HG03460 (cell line): ENCODE measurements around the gene FAM135A.
"Not testable (repeated sequence)": the region's sequence is repeated elsewhere in the genome, so short reads cannot be mapped to it uniquely, and the experiment has no call there.

Experiments used
- ATAC-seq: cut with Tn5 transposase; IDR thresholded peaks from one replicate; pipeline ENCODE4 v1.9.1; 2021; ENCODE audit not compliant: unreplicated experiment

The FAM135A gene

DNA sequence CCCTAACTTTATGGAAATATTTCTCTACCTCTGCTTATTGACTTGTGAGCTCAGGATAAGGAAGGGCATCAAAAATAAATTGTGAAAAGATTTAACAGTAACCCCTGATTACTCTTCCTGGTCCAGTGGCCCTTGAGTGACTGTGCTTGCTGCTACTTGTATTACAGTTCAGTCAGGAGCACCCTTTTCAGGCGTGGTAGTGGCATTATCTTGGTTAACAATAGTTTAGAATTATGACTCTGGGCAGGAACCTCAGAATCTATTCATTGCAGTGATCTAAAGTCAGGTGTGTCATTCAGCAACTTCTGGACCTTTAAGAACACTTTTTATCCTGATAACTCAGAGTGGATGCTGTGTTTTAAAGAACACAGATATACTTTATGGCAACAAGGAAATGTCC is 43.4 kb downstream of the FAM135A start:
- ATAC-seq: no peak

DNA sequence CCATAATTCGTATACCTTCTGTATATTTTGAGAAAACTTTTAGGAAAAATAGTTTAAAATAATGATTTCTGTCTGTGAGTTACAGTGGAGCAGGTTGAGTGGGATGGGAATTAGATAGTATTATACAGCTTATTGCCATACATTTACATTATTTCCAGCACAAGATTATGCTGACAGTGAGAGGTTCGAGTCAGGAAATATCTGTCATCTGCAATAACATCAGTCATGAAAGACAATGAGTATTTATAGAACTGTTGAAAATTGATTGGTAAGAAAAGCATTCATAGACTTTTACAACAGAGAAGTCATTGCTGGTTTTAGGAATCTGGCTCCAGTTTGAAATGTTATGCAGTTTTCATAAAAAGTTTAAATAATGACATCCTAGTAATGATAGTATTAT is 45.9 kb downstream of the FAM135A start:
- no peak for ATAC-seq

DNA sequence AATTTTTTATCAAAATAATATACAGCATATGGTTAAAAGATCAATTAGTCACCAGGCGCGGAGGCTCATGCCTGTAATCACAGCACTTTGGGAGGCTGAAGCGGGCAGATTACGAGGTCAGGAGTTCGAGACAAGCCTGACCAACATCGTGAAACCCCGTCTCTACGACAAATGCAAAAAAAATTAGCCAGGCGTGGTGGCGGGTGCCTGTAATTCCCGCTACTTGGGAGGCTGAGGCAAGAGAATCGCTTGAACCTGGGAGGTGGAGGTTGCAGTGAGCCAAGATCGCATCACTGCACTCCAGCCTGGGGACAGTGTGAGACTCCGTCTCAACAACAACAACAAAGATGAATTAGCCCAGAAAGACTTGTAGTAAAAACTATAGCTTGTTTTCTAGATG is 46.4 kb downstream of the FAM135A start:
- not testable (repeated sequence) for ATAC-seq

DNA sequence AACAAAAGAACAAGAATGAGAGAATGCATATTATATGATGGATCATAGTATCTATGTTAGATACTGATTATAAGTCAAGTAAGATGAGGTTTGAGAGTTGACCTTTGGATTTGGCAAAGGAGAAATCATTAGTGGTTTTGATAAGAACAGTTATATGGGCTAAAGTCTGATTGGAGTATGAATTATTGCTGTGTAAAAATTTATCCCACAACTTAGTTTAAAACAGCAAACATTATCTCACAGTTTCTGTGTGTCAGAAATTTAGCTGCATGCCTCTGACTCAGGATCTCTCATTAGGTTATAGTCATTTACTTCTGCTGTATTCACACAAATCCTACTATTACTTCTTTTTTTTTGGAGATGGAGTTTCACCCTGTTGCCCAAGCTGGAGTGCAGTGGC is 56.7 kb downstream of the FAM135A start:
- ATAC-seq: no peak

DNA sequence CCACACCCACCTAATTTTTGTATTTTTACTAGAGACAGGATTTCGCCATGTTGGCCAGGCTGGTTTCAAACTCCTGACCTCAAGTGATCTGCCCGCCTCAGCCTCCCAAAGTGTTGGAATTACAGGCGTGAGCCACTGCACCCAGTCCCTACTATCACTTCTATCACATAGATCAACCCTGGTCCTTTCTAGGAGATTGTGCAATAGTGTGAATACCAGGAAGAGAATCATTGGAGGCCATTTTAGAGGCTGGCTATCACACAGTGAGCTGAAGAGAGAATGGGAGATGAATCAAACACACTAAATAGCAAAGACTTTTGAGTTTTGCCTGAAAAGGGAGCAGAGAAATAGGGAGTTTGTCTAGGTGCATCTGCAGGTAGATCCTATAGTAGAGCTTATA is 57.2 kb downstream of the FAM135A start:
- ATAC-seq: not testable (repeated sequence)

DNA sequence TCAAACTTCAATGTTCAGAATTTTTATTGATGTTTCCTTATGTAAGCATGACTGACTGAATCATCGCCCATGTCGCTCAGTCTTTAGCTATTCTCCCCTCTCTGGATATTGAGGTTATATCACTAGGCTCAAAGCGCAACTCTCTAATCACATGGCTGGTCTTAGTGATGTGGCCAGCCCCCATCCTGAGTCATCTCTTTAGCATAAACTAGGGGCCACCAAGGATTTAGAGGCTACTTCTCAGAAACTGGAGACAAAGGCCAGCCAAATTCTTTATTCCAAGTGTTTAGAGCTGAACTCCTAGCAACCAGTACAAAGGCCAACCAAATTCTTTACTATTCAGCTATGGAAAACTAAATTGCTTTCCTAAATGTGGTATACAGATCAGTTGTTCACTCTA is 61.4 kb downstream of the FAM135A start:
- ATAC-seq: no peak

DNA sequence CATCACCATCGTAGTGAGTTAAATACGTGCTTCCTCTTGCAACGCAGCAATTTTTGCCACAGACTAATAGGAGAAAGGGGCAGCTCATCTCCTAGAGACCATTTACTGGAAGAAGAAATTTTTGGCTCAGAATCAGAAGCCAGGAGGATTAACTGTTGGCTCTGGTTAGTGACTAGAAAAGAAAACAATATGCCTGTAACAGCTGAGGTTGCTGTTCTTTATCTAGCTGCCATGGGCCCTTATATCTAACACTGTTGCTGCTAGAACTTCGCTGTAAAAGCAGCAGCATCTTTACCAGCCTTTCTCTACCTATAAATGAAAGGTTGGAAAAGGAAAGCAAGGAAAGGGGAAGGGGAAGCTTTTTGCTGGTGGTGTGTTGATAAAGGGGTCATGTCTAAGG is 65.9 kb downstream of the FAM135A start:
- ATAC-seq: no peak

DNA sequence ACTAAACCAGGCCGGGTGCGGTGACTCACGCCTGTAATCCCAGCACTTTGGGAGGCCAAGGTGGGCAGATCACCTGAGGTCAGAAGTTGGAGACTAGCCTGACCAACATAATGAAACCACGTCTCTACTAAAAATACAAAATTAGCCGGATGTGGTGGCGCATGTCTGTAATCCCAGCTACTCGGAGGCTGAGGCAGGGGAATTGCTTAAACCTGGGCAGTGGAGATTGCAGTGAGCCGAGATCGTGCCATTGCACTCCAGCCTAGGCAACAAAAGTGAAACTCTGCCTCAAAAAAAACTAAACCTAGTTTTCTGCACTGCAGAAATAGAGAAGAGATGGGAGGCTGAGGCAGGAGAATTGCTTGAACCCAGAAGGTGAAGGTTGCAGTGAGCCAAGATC is 73.3 kb downstream of the FAM135A start:
- not testable (repeated sequence) for ATAC-seq

DNA sequence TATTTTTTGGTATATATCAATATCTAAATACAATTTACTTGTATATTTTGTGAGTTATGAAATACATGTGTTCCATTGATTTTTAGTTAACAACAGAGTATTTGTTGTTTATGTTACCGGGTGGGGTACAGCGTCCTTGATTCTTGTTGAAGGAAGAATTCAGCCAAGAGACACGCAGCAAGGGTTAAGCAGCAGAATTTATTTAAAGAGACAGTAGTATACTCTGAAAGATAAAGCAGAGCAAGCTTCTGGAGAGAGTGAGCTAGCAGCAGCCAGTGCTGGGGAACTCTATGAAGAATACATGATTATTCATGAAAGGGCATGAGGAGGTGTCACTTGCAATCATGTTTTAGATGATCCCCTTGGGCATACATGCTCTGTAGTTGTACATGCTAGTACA is 76.1 kb downstream of the FAM135A start:
- no peak for ATAC-seq

DNA sequence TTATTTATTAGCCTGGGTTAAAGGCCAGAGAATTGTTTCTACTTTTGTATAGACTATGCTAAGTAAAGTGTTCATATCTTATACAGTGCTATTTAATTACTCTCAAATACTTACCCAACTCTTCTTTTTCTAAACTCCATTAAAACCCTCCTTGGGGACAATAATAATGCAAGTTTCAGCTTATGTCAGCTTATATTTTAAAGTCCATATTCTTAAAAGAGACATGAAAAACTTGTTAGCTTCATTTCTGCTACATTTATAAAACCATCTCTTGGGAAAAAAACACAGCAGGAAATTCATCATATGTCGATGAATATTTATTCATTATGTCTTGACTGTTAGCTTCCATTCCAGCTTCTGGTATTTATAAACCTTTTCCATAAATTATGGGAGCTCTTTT is 81.5 kb downstream of the FAM135A start:
- ATAC-seq: no peak

DNA sequence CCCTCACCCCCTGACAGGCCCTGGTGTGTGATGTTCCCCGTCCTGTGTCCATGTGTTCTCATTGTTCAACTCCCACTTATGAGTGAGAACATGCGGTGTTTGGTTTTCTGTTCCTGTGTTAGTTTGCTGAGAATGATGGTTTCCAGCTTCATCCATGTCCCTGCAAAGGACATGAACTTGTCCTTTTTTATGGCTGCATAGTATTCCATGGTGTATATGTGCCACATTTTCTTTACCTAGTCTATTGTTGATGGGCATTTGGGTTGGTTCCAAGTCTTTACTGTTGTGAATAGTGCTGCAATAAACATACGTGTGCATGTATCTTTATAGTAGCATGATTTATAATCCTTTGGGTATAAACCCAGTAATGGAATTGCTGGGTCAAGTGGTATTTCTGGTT is 82.5 kb downstream of the FAM135A start:
- not testable (repeated sequence) for ATAC-seq

DNA sequence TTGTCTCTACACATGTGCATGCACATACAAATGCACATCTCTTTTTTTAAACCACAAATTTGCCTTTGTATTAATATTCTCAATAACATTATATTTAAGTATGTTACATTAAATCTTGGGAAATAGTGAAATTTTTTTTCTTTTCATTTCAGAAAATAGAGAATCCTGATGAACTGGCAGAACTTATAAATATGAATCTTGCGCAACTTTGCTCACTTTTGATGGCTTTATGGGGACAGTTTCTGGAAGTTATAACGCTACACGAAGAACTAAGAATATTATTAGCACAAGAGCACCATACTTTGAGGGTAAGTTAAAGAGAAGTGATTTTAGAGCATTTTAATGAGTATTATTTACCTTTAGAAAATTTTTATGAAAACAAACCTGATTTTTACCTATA is 89.2 kb downstream of the FAM135A start:
- ATAC-seq: no peak

DNA sequence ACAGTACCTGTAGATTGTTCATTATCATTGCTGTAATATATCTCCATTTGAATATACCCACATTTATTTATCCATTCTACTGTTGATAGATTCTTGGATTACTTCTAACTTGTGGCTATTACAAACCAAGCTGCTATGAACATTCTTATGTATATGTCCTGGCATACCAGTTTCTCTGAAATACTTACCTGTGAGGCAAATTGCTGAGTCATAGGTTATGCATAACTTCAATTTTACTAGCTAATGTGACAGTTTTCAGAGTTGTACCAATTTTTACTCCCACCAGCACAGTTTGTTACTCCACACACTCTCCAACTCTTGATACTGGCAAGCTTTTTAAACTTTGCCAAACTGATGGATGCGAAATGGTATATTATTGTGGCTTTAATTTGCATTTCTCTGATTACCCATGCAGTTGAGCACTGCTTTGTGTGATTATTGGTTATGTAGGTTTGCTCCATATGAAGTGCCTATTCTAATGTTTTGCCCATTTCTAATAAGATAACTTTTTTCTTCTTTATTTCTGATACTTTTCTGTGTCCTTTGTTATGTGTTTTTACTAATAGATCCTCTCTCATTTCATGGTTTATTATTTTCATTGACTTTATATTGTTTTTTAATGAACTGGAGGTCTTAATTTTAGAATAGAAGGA is 90.6 kb downstream of the FAM135A start:
- ATAC-seq: no peak

DNA sequence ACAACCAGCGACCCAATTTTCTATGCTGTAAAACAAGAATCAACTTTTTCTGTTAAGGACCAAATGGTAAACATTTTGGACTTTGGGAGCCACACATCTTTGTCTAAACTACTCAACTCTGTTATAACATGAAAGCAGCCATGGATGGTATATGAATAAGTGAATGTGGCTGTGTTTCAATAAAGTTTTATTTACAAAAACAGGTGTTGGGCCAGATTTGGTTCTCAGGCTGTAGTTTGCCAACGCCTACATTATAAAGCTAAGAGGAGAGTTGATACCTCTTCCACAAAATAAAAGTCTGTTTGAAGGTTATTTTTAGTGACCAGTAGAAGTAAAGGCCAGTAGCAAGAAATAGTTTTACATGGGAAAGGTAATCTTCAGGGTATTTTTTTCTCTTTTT is 93.0 kb downstream of the FAM135A start:
- no peak for ATAC-seq

DNA sequence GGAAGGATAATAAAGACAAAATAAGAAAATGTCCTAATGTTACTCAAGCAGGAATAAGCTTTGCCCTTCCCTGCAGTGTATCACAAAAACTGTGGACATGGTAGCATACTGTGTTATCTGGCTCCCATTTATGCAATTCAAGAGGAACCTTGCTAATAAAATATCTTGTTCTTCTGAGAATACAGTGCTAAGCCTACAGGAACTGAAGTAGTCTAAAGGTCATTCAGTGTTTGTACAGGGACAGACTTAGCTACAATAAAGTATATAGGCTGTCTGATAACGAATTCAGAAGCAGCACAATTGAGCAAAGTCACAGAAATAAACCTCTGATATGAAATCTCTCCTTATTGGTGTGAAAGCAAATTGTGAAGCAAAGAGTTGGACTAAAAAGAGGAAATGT is 93.9 kb downstream of the FAM135A start:
- no peak for ATAC-seq

DNA sequence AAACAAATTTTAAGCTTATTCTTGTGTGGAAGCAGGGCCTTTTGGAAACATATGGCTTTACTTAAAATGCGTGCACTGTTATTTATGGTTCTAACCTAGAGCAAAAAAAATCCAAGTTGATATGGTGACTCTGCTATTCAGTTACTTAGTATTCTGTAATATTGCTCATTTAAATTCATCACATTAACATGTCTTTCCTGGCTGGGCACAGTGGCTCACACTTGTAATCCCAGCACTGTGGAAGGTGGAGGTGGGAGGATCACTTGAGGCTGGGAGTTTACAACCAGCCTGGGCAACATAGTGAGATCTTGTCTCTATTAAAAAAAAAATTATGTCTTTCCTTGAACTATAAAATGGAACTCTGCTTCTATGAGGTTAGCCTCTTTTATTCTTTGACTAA is 95.6 kb downstream of the FAM135A start:
- no peak for ATAC-seq

DNA sequence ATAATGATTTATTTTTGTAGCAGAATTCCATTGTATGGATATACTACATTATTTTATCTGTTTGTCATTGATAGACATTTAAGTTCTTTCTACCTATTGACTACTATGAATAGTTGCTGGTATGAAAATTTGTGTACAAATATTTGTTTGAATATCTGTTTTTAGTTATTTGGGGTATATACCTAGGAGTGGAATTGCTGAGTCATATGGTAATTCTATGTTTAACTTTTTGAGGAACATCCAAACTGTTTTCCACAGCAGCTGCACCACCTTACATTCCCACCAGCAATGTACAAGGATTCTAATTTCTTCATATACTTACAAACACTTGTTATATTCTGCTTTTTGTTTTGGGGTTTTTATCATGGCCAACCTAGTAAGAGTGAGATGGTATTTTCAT is 97.3 kb downstream of the FAM135A start:
- no peak for ATAC-seq

DNA sequence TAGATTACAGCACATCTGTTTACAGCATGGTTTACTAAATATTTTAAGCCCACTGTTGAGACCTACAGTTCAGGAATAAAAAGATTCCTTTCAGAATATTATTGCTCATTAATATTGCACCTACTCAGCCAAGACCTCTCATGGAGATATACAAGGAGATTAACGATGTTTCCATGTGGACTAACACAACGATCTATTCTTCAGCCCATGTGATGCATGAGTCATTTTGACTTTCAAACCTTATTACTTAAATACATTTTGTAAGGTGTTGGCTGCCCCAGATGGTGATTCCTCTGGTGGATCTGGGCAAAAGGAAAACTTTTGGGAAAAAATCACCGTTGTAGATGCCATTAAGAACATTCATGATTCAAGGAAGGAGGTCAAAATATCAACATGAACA is 105.4 kb downstream of the FAM135A start:
- ATAC-seq: no peak

DNA sequence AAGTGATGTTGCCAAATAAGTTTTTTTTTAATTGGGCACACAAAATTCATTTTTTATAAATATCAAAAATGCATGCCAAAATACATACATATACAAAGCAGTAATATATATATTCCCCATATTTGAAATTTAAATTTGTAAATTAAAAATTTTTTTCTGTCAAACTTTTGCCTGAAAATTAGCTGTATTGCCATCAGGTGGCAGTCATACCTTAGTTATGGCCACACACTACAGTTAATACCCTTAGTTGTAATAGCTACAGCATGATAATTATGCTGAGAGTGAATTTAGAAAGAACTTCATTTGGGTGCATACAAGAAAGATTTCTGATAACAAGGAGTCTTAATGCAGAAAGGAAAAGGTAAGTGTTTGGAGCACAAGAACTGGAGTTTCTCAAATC is 107.3 kb downstream of the FAM135A start:
- ATAC-seq: no peak

DNA sequence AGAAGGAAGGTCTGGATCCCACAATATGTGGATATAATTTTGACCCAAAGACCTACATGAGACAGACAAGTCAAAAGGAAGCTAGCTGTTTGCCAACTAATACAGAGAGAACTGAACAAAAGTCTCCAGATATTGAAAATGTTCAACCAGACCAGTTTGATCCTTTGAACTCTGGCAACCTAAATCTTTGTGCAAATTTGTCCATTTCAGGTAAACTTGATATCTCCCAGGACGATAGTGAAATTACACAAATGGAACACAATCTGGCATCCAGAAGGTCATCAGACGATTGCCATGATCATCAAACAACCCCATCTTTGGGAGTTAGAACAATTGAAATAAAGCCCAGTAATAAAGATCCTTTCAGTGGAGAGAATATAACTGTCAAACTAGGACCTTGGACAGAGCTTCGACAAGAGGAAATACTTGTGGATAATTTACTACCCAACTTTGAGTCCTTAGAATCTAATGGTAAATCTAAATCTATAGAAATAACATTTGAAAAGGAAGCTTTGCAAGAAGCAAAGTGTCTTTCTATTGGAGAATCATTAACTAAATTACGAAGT is 111.5 kb downstream of the FAM135A start:
- ATAC-seq: no peak

DNA sequence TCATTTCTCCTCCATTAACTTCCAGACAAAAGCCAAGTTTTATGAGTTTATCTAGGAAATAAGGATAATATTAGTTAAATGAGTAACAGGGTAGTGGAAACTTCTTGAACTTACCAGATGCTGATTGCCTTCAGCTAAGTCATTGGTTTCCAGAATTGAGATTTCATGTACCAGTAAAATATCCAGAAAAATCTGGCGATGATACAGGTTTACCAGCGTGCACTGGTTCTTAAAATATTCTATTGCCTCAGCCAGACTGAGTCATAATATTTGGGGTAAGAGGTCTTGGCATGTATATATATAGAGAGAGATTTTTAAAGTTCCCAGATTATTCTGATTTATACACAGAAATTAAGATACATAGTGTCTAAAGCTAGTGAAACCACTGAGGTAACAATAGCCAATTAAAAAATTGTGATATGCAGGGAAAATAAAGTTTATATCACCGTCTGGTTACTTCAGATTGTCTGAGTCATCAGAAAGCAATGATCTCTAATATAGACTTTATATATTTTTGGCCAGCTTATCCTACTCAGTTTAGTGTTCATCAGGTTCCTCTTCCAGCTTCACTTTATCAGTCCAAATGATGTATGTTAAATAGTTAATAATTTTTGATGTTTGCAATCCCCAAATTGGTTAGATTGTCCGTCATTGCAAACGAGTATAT is 113.9 kb downstream of the FAM135A start:
- no peak for ATAC-seq

DNA sequence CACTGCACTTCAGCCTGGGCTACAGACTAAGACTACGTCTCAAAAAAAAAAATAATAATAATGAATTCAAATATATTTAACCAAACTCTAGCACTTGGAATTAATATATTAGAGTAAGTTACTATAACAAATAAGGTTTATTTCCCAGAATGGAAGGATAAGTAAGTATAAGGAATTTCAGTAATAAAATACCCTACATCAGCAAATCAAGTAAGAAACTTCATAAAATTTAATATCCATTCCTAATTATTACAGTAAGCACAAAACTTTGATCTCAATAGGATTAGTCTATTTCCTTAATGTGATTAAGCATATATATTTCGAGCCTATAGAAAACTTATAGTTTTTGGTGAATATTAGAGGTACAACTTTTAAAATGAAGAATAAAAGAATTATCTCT is 116.7 kb downstream of the FAM135A start:
- no peak for ATAC-seq

DNA sequence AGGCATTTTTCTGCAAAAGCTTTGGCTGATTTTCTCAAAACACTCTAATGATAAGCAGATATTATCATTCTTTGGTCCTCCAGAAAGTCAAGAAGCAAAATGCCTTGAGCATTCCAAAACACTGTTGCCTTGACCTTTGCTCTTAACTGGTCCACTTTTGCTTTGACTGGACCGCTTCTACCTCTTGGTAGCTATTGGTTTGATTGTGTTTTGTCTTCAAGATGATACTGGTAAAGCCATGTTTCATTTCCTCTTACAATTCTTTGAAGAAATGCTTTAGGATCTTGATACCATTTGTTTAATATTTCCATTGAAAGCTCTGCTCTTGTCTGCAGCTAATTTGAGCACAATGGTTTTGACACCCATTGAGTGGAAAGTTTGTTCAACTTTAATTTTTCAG is 117.8 kb downstream of the FAM135A start:
- ATAC-seq: no peak
